ENCODE measurements around the gene RPLP2. TPM values are rescaled to one million over a fixed set of nuclear protein-coding genes. Genes with fewer than 3 reads are reported as not detected.
A peak's percentile ranks its signal among the peaks of the same experiment; 100 is the strongest.

Gene RPLP2
- total and polyA plus RNA-seq, 2 of the 4 experiments (the other 2 are of a cell fraction) = 59.9 to 1,897 TPM

DNA sequence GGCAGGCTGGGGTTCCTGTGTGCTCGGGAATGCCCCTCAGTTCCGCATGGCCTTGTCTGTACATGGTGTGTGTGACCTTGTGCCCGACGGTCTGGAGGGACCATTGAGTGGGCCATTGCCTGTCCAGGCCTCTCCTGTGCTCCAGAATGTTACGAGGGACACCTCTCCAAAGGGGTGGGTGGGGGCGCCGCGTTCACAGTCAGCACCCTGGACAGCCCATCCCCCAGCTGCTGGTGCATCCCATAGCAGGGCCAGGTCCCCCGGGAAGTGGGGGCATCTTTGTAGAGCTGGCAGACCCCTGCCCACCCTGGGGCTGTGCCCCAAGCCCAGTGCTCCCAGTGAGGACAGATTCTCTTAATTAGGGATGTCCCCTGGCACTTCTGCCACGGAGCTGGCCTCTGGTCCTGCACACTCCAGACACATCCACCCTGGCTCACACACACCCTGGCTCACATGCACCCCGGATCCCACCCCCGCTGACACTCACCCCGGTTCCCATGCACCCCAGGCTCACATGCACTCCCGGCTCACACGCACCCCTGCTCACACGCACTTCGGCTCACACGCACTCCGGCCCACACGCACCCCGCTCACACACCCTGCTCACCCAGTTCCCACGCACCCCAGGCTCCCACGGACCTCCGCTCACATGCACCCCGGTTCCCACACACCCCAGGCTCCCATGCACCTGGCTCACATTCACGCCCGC, 48.4 kb downstream of the RPLP2 start:
- Histone ChIP-seq H2BK5ac (ENCODE audit: low read depth, low read length, poor library complexity, severe bottlenecking) (no peak overlapping the region), H2BK120ac (ENCODE audit: low read depth, low read length) (no peak overlapping the region), H2BK20ac (ENCODE audit: low read depth, low read length) (no peak overlapping the region), H2BK15ac (ENCODE audit: low read depth, low read length) (no peak overlapping the region), H3K9ac (ENCODE audit: low read depth, low read length) (no peak overlapping the region), H3K9me1 (ENCODE audit: insufficient read depth, low read length) (peaks cover 3% of the 10 kb centered on the region; the same call in 1 of the 2 replicates), H3K14ac (replicated peaks; ENCODE audit: low read depth, low read length) (no peak overlapping the region), H3K4me3 (ENCODE audit: insufficient read depth, low read depth, low read length) (no peak overlapping the region), H3K36me3 (ENCODE audit: control insufficient read depth, insufficient read depth, low read length) (peaks cover 25% of the 10 kb centered on the region), H3K18ac (ENCODE audit: low read depth, low read length) (no peak overlapping the region), H4K8ac (ENCODE audit: low read depth in 2 of 2, low read length in 2 of 2) (no peak overlapping the region), H3K27ac (ENCODE audit: insufficient read depth, low read length) (no peak overlapping the region), H3K27me3 (ENCODE audit: control insufficient read depth, insufficient read depth, low read length) (no peaks in the 10 kb centered on the region), H4K91ac (ENCODE audit: insufficient read depth, low read depth, low read length) (no peak overlapping the region), H3K4me2 (ENCODE audit: low read depth, low read length) (no peak overlapping the region), H2AK5ac (ENCODE audit: low read depth, low read length) (no peak overlapping the region), H4K20me1 (ENCODE audit: insufficient read depth, low read length) (peaks cover 79% of the 10 kb centered on the region), H3K4ac (ENCODE audit: low read depth, low read length) (no peak overlapping the region), H2AK9ac (replicated peaks; ENCODE audit: low read depth, low read length, poor library complexity) (no peak overlapping the region), H3K56ac (ENCODE audit: extremely low read depth, insufficient read depth, low read length) (no peak overlapping the region), H2AFZ (replicated peaks; ENCODE audit: low read length, poor library complexity) (peak overlapping the region; percentile 32), H3K9me3 (ENCODE audit: control insufficient read depth, insufficient read depth, low read length) (no peaks in the 10 kb centered on the region), H4K5ac (ENCODE audit: low read depth, low read length) (no peak overlapping the region), H3K4me1 (ENCODE audit: control insufficient read depth, insufficient read depth, low read length) (peaks cover 12% of the 10 kb centered on the region), H3K23ac (ENCODE audit: low read depth, low read length) (no peak overlapping the region), H3K79me1 (ENCODE audit: low read depth in 1 of 2, low read length in 2 of 2) (peaks cover 24 to 84% of the 10 kb centered on the region in 2 experiments)
- ChIA-PET CTCF (no interaction called here), POLR2A (ENCODE audit: unreplicated experiment) (no interaction called here)
- DNase-seq (no peak), ATAC-seq (ENCODE audit: low read depth) (no peak)
- intact Hi-C loops (cut with micrococcal nuclease) (no loop called here), in situ Hi-C loops (cut with MboI; ENCODE audit: low sequenced_read_pairs) (no loop called here), dilution Hi-C loops (cut with HindIII; ENCODE audit: low sequenced_read_pairs, unreplicated experiment) (no loop called here)
- no peak for TF ChIP-seq RFX5 (IDR thresholded peaks at IDR 0.05; ENCODE audit: low read depth, low read length)
- TF ChIP-seq, protein P1, sequence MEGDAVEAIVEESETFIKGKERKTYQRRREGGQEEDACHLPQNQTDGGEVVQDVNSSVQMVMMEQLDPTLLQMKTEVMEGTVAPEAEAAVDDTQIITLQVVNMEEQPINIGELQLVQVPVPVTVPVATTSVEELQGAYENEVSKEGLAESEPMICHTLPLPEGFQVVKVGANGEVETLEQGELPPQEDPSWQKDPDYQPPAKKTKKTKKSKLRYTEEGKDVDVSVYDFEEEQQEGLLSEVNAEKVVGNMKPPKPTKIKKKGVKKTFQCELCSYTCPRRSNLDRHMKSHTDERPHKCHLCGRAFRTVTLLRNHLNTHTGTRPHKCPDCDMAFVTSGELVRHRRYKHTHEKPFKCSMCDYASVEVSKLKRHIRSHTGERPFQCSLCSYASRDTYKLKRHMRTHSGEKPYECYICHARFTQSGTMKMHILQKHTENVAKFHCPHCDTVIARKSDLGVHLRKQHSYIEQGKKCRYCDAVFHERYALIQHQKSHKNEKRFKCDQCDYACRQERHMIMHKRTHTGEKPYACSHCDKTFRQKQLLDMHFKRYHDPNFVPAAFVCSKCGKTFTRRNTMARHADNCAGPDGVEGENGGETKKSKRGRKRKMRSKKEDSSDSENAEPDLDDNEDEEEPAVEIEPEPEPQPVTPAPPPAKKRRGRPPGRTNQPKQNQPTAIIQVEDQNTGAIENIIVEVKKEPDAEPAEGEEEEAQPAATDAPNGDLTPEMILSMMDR (conservative IDR thresholded peaks at IDR 0.05; ENCODE audit: low read depth, low read length) = no peak
- no peak for TF ChIP-seq BHLHE40 (IDR thresholded peaks at IDR 0.05; ENCODE audit: low read depth, low read length)
- no peak for TF ChIP-seq CHD1 (IDR thresholded peaks at IDR 0.05; ENCODE audit: low read depth, low read length)
- TF ChIP-seq MAZ (IDR thresholded peaks at IDR 0.05; ENCODE audit: borderline replicate concordance, low read depth, low read length) = no peak
- no peak for TF ChIP-seq MXI1 (IDR thresholded peaks at IDR 0.05; ENCODE audit: borderline replicate concordance, low read depth, low read length)
- TF ChIP-seq FOS (IDR thresholded peaks at IDR 0.05; ENCODE audit: low read depth, low read length) = no peak
- no peak for TF ChIP-seq NFE2L2 (IDR thresholded peaks at IDR 0.05; ENCODE audit: low read depth, low read length)
- no peak for TF ChIP-seq ELK1 (IDR thresholded peaks at IDR 0.05; ENCODE audit: borderline replicate concordance, low read depth, low read length)
- no peak for TF ChIP-seq RCOR1 (IDR thresholded peaks at IDR 0.05; ENCODE audit: insufficient replicate concordance, low read length)
- no peak for TF ChIP-seq USF2 (IDR thresholded peaks at IDR 0.05; ENCODE audit: low read depth, low read length)
- 77% methylated on average over 10 of the region's 27 CpGs; no CpG with 5 or more reads in 1 of the 2 experiments for WGBS, 2 experiments (ENCODE audit: extremely low coverage in 2 of 2, insufficient read length in 1 of 2)
- BruUV-seq (replicated peaks) = no TSS peak
